HEK293 (cell line): ENCODE measurements around the gene TMEM250.

Experiments
- CTCF ChIA-PET: fragments of 350-600 bp; formaldehyde crosslinking; extraction: SDS; loops from one replicate; lab custom pipeline; 2021; ENCODE audit warnings: antibody characterized with exemption; lab: Yijun Ruan, JAX
- POLR2A ChIA-PET: fragments of 300-600 bp; formaldehyde crosslinking; extraction: SDS; loops from one replicate; lab custom pipeline; 2020; ENCODE audit warnings: antibody characterized with exemption, inconsistent platforms; lab: Yijun Ruan, JAX
- H3K27ac ChIP-seq: fragments of 200-500 bp; sonication (Bioruptor generic); 2 replicates; pipeline ENCODE4 v1.5.1; 2014; ENCODE audit warnings: low read depth, low read length, control low read depth, inconsistent platforms; ENCODE audit errors: extremely low read depth
- H3K36me3 ChIP-seq, 2 experiments: fragments of 200-500 bp in 1 of 2; sonication (Bioruptor generic) in 1 of 2; 1 replicate in 1 of 2; 2 replicates in 1 of 2; pipeline ENCODE4 v1.5.1; 2014 to 2017; ENCODE audit warnings: inconsistent platforms in 2 of 2, low read length in 2 of 2; ENCODE audit not compliant: control insufficient read depth in 2 of 2, insufficient read depth in 1 of 2
- H3K4me1 ChIP-seq: fragments of 200-500 bp; sonication (Bioruptor generic); 2 replicates; pipeline ENCODE4 v1.5.1; 2014; ENCODE audit warnings: mild to moderate bottlenecking, low read length, inconsistent platforms; ENCODE audit not compliant: control insufficient read depth, insufficient read depth
- H3K4me3 ChIP-seq: 2 replicates; pipeline ENCODE4 v1.5.1; 2011; ENCODE audit warnings: low read depth, mild to moderate bottlenecking, control low read depth, low read length, moderate library complexity
- H3K9me3 ChIP-seq: fragments of 200-500 bp; sonication (Bioruptor generic); 2 replicates; pipeline ENCODE4 v1.5.1; 2014; ENCODE audit warnings: low read depth, low read length, inconsistent platforms; ENCODE audit not compliant: control insufficient read depth, insufficient read depth
- INSM2 ChIP-seq: fragments of 450-650 bp; formaldehyde crosslinking; IDR thresholded peaks from 2 replicates; pipeline ENCODE4 v1.5.1; 2016; ENCODE audit warnings: missing biosample characterization, missing genetic modification characterization
- KLF7 ChIP-seq: fragments of 450-650 bp; formaldehyde crosslinking; IDR thresholded peaks from 2 replicates; pipeline ENCODE4 v1.5.1; 2016; ENCODE audit warnings: missing biosample characterization, missing genetic modification characterization, borderline replicate concordance
- PRDM4 ChIP-seq: fragments of 450-650 bp; formaldehyde crosslinking; IDR thresholded peaks from 2 replicates; pipeline ENCODE4 v1.5.1; 2017; ENCODE audit warnings: missing biosample characterization, missing genetic modification characterization
- REST ChIP-seq: fragments of 450-650 bp; formaldehyde crosslinking; IDR thresholded peaks from 2 replicates; pipeline ENCODE4 v1.5.1; 2016; ENCODE audit warnings: missing biosample characterization, missing genetic modification characterization
- SP3 ChIP-seq: fragments of 450-650 bp; formaldehyde crosslinking; IDR thresholded peaks from 2 replicates; pipeline ENCODE4 v1.5.1; 2016; ENCODE audit warnings: missing biosample characterization, missing genetic modification characterization
- ZEB2 ChIP-seq: fragments of 450-650 bp; formaldehyde crosslinking; IDR thresholded peaks from 2 replicates; pipeline ENCODE4 v1.5.1; 2016; ENCODE audit warnings: missing biosample characterization, missing genetic modification characterization
- ZNF157 ChIP-seq: fragments of 450-650 bp; formaldehyde crosslinking; IDR thresholded peaks from 2 replicates; pipeline ENCODE4 v1.5.1; 2016; ENCODE audit warnings: missing biosample characterization, missing genetic modification characterization
- ZNF280C ChIP-seq: fragments of 450-650 bp; formaldehyde crosslinking; IDR thresholded peaks from 2 replicates; pipeline ENCODE4 v1.5.1; 2016; ENCODE audit warnings: missing biosample characterization, missing genetic modification characterization
- ZNF302 ChIP-seq: fragments of 450-650 bp; formaldehyde crosslinking; IDR thresholded peaks from 2 replicates; pipeline ENCODE4 v1.5.1; 2016; ENCODE audit warnings: missing biosample characterization, missing genetic modification characterization, low read depth
- ZNF433 ChIP-seq: fragments of 450-650 bp; formaldehyde crosslinking; IDR thresholded peaks from 2 replicates; pipeline ENCODE4 v1.5.1; 2016; ENCODE audit warnings: missing biosample characterization, missing genetic modification characterization, low read depth
- ZNF518A ChIP-seq: fragments of 450-650 bp; formaldehyde crosslinking; conservative IDR thresholded peaks from 2 replicates; pipeline ENCODE4 v1.5.1; 2016; ENCODE audit warnings: low read depth, missing biosample characterization, missing genetic modification characterization
- ZNF585B ChIP-seq: fragments of 450-650 bp; formaldehyde crosslinking; IDR thresholded peaks from 2 replicates; pipeline ENCODE4 v1.5.1; 2016; ENCODE audit warnings: missing biosample characterization, missing genetic modification characterization
- ZNF600 ChIP-seq: fragments of 450-650 bp; formaldehyde crosslinking; IDR thresholded peaks from 2 replicates; pipeline ENCODE4 v1.5.1; 2016; ENCODE audit warnings: missing biosample characterization, missing genetic modification characterization
- ZNF629 ChIP-seq: fragments of 450-650 bp; formaldehyde crosslinking; IDR thresholded peaks from 2 replicates; pipeline ENCODE4 v1.5.1; 2017; ENCODE audit warnings: missing biosample characterization, missing genetic modification characterization
- TF ChIP-seq, protein P1 (sequence below): fragments of 450-650 bp; formaldehyde crosslinking; IDR thresholded peaks from 2 replicates; pipeline ENCODE4 v1.5.1; 2016; ENCODE audit warnings: missing biosample characterization, missing genetic modification characterization
- TF ChIP-seq, protein P2 (sequence below): fragments of 450-650 bp; formaldehyde crosslinking; IDR thresholded peaks from 2 replicates; pipeline ENCODE4 v1.5.1; 2016; ENCODE audit warnings: missing biosample characterization, missing genetic modification characterization

The TMEM250 gene

DNA sequence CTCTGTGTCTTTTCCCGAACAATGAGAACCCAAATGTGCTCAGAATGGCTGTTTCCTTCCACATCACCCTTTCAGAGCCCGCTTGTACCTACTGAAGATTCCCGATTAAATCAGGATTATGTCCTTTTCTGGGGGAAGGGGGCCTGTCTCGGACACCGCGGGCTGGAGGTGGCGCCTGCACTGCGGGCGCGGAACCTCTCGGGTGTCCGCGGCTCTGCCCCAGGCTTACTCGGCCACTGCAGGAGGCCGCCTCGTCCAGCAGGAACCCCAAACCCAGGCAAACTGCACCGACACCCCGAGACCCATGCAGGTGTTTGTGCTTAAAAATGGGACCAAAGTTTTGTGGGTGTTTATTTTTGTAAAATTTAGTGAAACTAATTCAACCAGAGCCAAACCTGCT lies 8.6 kb upstream of the TMEM250 start:
- no peak overlapping the region for H3K4me3 ChIP-seq
- TF ChIP-seq REST (tag by site-specific recombination) (no peak), KLF7 (no peak), ZNF280C (no peak), ZNF518A (tag by site-specific recombination) (no peak), ZNF585B (tag by site-specific recombination) (no peak), SP3 (tag by site-specific recombination) (no peak), ZNF302 (tag by site-specific recombination) (no peak), ZNF600 (tag by site-specific recombination) (no peak), INSM2 (tag by site-specific recombination) (no peak), ZNF157 (tag by site-specific recombination) (no peak), PRDM4 (tag by site-specific recombination) (no peak), ZNF433 (no peak), ZEB2 (tag by site-specific recombination) (no peak), ZNF629 (tag by site-specific recombination) (no peak)
- TF ChIP-seq, protein P1, sequence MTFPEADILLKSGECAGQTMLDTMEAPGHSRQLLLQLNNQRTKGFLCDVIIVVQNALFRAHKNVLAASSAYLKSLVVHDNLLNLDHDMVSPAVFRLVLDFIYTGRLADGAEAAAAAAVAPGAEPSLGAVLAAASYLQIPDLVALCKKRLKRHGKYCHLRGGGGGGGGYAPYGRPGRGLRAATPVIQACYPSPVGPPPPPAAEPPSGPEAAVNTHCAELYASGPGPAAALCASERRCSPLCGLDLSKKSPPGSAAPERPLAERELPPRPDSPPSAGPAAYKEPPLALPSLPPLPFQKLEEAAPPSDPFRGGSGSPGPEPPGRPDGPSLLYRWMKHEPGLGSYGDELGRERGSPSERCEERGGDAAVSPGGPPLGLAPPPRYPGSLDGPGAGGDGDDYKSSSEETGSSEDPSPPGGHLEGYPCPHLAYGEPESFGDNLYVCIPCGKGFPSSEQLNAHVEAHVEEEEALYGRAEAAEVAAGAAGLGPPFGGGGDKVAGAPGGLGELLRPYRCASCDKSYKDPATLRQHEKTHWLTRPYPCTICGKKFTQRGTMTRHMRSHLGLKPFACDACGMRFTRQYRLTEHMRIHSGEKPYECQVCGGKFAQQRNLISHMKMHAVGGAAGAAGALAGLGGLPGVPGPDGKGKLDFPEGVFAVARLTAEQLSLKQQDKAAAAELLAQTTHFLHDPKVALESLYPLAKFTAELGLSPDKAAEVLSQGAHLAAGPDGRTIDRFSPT, result no peak
- TF ChIP-seq, protein P2, sequence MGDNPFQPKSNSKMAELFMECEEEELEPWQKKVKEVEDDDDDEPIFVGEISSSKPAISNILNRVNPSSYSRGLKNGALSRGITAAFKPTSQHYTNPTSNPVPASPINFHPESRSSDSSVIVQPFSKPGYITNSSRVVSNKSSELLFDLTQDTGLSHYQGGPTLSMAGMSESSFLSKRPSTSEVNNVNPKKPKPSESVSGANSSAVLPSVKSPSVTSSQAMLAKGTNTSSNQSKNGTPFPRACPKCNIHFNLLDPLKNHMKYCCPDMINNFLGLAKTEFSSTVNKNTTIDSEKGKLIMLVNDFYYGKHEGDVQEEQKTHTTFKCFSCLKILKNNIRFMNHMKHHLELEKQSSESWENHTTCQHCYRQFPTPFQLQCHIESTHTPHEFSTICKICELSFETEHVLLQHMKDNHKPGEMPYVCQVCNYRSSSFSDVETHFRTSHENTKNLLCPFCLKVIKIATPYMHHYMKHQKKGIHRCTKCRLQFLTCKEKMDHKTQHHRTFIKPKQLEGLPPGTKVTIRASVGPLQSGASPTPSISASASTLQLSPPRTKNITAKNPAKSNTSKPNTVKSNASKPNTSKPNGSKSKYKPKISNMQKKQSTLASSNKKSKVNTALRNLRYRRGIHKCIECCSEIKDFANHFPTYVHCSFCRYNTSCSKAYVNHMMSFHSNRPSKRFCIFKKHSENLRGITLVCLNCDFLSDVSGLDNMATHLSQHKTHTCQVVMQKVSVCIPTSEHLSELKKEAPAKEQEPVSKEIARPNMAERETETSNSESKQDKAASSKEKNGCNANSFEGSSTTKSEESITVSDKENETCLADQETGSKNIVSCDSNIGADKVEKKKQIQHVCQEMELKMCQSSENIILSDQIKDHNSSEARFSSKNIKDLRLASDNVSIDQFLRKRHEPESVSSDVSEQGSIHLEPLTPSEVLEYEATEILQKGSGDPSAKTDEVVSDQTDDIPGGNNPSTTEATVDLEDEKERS (tag by site-specific recombination), result no peak

More for the DNA sequence above, 8.6 kb upstream of the TMEM250 start:
- H3K4me1 ChIP-seq, result no peaks in the 10 kb centered on the region
- CTCF ChIA-PET, result interaction anchor here (1.2 kb wide), 1 partner anchor 31 kb away, joined by 4 read pairs; no protein-coding TSS in a partner anchor
- H3K36me3 ChIP-seq, result no peaks in the 10 kb centered on the region
- POLR2A ChIA-PET, result no interaction called here
- no peaks in the 10 kb centered on the region for H3K9me3 ChIP-seq
- no peak overlapping the region for H3K27ac ChIP-seq
